HFFc6 (cell line): Measurements from ENCODE around the gene ABCB11. TPM values are rescaled to one million over a fixed set of nuclear protein-coding genes. Genes with fewer than 3 reads are reported as not detected.

ENCODE experiments used
- DNase-seq: peaks from one replicate; pipeline ENCODE4 v3.0.0-alpha.2; 2018
- H3K27ac Mint-ChIP-seq: 2 replicates; pipeline ENCODE4 v1.8.0; 2020; ENCODE audit warnings: mild to moderate bottlenecking, mixed read lengths
- H3K27me3 Mint-ChIP-seq: 2 replicates; pipeline ENCODE4 v1.8.0; 2021; ENCODE audit warnings: mild to moderate bottlenecking, moderate library complexity, mixed read lengths; ENCODE audit not compliant: insufficient read depth
- H3K36me3 Mint-ChIP-seq: 2 replicates; pipeline ENCODE4 v1.8.0; 2021; ENCODE audit warnings: low read depth, mixed read lengths
- H3K4me1 Mint-ChIP-seq: 2 replicates; pipeline ENCODE4 v1.8.0; 2020; ENCODE audit warnings: low read depth, mixed read lengths
- H3K4me3 Mint-ChIP-seq: 2 replicates; pipeline ENCODE4 v1.8.0; 2020; ENCODE audit warnings: mild to moderate bottlenecking, moderate library complexity, mixed read lengths
- H3K9me3 Mint-ChIP-seq: 2 replicates; pipeline ENCODE4 v1.8.0; 2020; ENCODE audit warnings: mild to moderate bottlenecking, mixed read lengths
- CTCF ChIP-seq: fragments of 200-600 bp; sonication (generic); IDR thresholded peaks from 2 replicates; pipeline ENCODE4 v1.5.0; 2021; ENCODE audit warnings: antibody characterized with exemption, mild to moderate bottlenecking
- total RNA-seq, 6 experiments: library from RNA; stranded (reverse); fragmentation: NEBNext Ultra II Directional; extraction: Animal tissue kit (Norgen Biotek cat#: 25700); gene quantifications; 2 replicates in 1 of 6; 3 replicates in 5 of 6; pipeline ENCODE4 v1.2.3, GENCODE V29; 2021

The ABCB11 gene
- total RNA-seq, 6 experiments from 2014 or later, result 0.02 TPM; not detected in 5

- no peak overlapping the region for H3K27ac Mint-ChIP-seq
- peaks cover 43% of the 10 kb centered on the region for H3K9me3 Mint-ChIP-seq
- no peak overlapping the region for H3K4me3 Mint-ChIP-seq
- H3K4me1 Mint-ChIP-seq, result no peaks in the 10 kb centered on the region
- DNase-seq, result no peak
- no peak for TF ChIP-seq CTCF
- no peaks in the 10 kb centered on the region for H3K36me3 Mint-ChIP-seq
- H3K27me3 Mint-ChIP-seq, result no peaks in the 10 kb centered on the region
Measured at GRCh38 chr2:169047256-169048250, 16.4 kb upstream of the ABCB11 start.

- no peaks in the 10 kb centered on the region for H3K4me1 Mint-ChIP-seq
- TF ChIP-seq CTCF, result no peak
- no peaks in the 10 kb centered on the region for H3K36me3 Mint-ChIP-seq
- H3K4me3 Mint-ChIP-seq, result no peak overlapping the region
- no peaks in the 10 kb centered on the region for H3K27me3 Mint-ChIP-seq
- H3K9me3 Mint-ChIP-seq, result peaks cover 53% of the 10 kb centered on the region
- no peak for DNase-seq
- H3K27ac Mint-ChIP-seq, result no peak overlapping the region
Measured at GRCh38 chr2:169046440-169047151, 15.5 kb upstream of the ABCB11 start.

GRCh38 chr2:169042856-169043255 lies 11.7 kb upstream of the ABCB11 start:
- Mint-ChIP-seq H3K4me1 (no peaks in the 10 kb centered on the region), H3K9me3 (peaks cover 64% of the 10 kb centered on the region), H3K4me3 (no peak overlapping the region), H3K27me3 (no peaks in the 10 kb centered on the region), H3K27ac (no peak overlapping the region), H3K36me3 (no peaks in the 10 kb centered on the region)
- no peak for DNase-seq
- TF ChIP-seq CTCF, result no peak

GRCh38 chr2:169041594-169041993 lies 10.5 kb upstream of the ABCB11 start:
- Mint-ChIP-seq H3K36me3 (no peaks in the 10 kb centered on the region), H3K4me1 (no peaks in the 10 kb centered on the region), H3K27me3 (no peaks in the 10 kb centered on the region)

GRCh38 chr2:169039702-169040101 lies 8.6 kb upstream of the ABCB11 start:
- no peak for TF ChIP-seq CTCF
- Mint-ChIP-seq H3K27me3 (no peaks in the 10 kb centered on the region; the same call in 1 of the 2 replicates), H3K4me3 (no peak overlapping the region), H3K4me1 (no peaks in the 10 kb centered on the region), H3K27ac (no peak overlapping the region), H3K36me3 (no peaks in the 10 kb centered on the region), H3K9me3 (peaks cover 55% of the 10 kb centered on the region)
- DNase-seq, result no peak

More at GRCh38 chr2:169041594-169041993, 10.5 kb upstream of the ABCB11 start:
- no peak for TF ChIP-seq CTCF
- H3K9me3 Mint-ChIP-seq, result peaks cover 63% of the 10 kb centered on the region
- DNase-seq, result no peak
- no peak overlapping the region for H3K27ac Mint-ChIP-seq
- no peak overlapping the region for H3K4me3 Mint-ChIP-seq
